ENCODE measurements around the gene PCBP3. TPM values are rescaled to one million over a fixed set of nuclear protein-coding genes. Genes with fewer than 3 reads are reported as not detected.

PCBP3 gene
- total RNA-seq, 1 donor = 2.2 TPM

DNA sequence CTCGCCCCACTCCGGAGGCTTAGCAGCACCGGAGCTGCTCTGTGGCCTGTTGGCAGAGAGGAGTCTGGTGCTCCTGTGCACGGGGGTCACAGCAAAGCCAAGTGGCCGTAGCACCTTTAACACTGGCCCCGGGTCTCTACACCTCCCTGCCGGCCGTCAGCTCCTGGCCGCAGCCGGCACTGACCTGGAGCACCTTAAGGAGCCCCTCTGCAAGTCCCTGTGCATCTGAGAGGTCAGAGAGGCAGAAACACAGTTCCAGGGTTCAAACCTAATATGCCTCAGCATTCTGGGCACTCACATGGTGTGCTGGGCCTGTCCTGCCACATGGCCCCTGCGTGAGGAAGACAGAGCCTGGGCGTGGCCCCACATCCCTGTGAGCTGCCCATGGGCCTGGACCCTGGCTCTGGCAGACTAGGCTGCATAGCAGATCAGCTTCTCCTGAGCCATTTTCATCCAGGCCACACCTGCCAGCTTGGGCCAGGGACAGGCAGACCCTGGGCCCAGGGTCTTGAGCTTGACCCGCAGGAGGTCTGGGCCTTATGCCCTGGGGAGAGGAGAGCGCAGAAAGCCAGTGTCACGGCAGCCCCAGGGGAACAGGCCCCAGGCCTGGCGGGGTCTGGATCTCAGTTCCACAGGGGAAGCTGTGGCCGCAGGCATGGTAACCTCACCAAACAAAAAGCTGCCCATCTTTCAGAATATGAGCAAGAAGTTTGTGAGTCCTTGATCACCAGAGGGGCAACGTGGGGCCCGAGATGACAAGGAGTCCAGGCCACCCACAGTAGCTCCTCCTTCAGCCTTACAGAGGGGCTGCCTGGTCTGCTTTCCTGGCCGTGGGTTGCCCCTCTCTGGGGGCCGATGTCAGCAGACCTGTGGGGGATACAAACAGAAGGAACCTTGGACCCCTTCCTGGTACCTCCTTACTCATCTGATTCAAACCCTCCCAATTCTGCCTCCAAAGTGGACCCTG is 192.1 kb downstream of the PCBP3 start:
- Histone ChIP-seq H3K9me3 (ENCODE audit: low read depth, low read length) (no peaks in the 10 kb centered on the region), H3K4me3 (ENCODE audit: low read length) (no peak overlapping the region), H3K4me1 (ENCODE audit: insufficient read depth, low read length) (no peaks in the 10 kb centered on the region), H3K27me3 (ENCODE audit: insufficient read depth, low read length) (no peaks in the 10 kb centered on the region)

DNA sequence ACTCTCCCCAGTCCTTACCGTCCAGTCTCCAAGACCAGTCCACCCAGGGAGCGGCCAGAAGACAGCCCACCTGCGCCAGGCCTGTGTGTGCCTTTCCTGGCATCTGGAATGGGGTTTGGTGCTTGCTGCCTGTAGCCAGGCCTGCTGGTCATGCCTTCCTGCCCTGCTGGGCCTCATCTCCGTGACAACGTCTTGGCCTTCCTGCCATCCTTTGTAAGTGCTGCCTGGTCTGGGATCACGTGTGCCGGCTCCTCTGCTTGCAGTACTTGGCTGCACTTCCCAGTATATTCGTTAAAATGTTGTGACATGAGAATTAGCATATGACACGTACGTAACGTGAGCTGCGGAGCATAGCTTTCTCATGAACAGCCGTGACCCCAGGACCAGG is 192.7 kb downstream of the PCBP3 start:
- Histone ChIP-seq H3K4me1 (ENCODE audit: insufficient read depth, low read length) (no peaks in the 10 kb centered on the region), H3K27me3 (ENCODE audit: insufficient read depth, low read length) (no peaks in the 10 kb centered on the region), H3K4me3 (ENCODE audit: low read length) (no peak overlapping the region), H3K9me3 (ENCODE audit: low read depth, low read length) (peaks cover 7% of the 10 kb centered on the region)

DNA sequence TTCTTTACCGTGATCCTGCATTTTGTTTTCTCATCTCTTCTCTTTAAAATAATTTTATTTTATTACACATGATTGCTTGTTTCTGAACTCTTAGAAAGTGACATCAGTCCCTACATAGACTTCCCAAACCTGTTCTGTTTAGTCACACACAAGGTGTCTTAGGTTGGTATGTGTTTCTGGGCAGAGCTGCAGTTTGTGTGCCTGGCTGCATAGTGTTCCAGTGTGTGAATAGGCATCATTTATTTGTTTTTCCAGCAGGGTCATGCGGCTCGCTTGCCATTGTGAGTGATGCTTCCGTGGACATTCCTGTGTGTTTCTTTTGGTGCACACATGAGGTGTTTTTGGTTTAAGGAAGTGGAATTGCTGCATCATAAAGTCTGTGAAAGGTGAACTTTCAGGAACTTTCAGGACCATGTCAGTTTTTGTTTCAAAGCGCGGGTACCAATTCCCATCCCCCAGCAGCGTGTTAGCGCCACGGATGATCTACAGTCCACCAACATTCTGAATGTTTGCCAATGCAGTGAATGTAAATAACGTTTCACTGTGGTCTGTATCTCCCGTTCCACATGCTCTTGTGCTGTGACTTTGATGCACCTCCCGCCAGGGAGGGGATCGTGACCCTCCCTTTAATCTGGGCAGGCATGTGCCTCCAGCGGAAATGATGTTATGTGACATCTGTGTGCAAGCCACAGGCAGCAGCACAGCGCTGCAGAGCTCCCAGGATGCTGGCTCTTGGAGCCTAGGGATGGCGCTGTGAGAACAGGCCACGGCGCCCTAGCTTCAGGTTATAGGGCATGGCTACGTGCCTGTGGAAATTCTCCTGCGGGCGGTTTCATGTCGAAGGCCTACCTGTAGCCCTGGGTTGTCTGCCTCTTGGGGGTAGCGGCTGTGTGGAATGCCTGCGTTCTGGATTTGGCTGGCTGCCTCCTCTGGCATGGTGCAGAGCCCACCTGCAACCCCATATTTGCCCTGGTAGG is 193.5 kb downstream of the PCBP3 start:
- H3K9me3 ChIP-seq (ENCODE audit: low read depth, low read length) = peaks cover 13% of the 10 kb centered on the region
- H3K4me3 ChIP-seq (ENCODE audit: low read length) = no peak overlapping the region
- no peaks in the 10 kb centered on the region for H3K4me1 ChIP-seq (ENCODE audit: insufficient read depth, low read length)
- peaks cover under 1% of the 10 kb centered on the region for H3K27me3 ChIP-seq (ENCODE audit: insufficient read depth, low read length)

DNA sequence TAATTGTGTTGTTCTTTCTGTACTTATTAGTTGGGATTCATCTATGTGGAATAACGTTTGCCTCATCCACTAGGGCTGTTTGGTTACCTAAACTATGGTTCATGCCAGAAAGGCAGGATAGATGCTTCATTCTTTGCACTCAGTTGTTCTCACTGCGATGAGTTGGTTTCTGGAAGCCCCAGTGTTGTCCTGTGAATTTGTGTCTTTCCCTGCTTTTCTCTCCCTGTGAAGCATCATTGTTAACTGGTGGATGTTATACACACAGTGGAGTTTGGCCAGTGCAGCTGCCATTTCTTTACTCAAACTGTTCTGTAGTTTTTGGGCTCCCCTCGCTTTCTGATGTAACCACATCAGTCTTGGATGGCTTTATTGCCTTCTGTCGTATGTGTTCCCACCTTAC is 194.4 kb downstream of the PCBP3 start:
- Histone ChIP-seq H3K9me3 (ENCODE audit: low read depth, low read length) (peaks cover 13% of the 10 kb centered on the region), H3K4me1 (ENCODE audit: insufficient read depth, low read length) (no peaks in the 10 kb centered on the region), H3K4me3 (ENCODE audit: low read length) (no peak overlapping the region), H3K27me3 (ENCODE audit: insufficient read depth, low read length) (peaks cover 3% of the 10 kb centered on the region)

DNA sequence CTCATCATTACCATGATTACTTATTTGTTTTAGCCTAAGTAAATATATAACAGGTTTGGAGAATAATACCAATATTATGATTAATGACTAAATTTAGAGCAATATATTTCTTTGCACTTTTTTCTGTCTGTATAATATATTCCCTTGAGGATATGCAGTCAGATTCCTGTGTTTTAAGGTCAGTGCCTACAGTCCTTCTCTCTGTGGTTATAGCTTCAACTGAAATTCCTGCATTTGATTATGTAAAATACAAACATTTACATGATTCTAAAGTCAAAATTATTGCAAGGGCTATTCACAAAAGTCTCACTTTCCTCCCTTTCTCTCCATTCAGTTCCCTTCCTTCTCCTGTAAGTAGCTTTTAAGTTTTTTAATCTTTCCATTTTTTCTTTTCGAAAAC is 195.1 kb downstream of the PCBP3 start:
- Histone ChIP-seq H3K4me3 (ENCODE audit: low read length) (no peak overlapping the region), H3K4me1 (ENCODE audit: insufficient read depth, low read length) (no peaks in the 10 kb centered on the region), H3K27me3 (ENCODE audit: insufficient read depth, low read length) (peaks cover 3% of the 10 kb centered on the region), H3K9me3 (ENCODE audit: low read depth, low read length) (peaks cover 13% of the 10 kb centered on the region)

DNA sequence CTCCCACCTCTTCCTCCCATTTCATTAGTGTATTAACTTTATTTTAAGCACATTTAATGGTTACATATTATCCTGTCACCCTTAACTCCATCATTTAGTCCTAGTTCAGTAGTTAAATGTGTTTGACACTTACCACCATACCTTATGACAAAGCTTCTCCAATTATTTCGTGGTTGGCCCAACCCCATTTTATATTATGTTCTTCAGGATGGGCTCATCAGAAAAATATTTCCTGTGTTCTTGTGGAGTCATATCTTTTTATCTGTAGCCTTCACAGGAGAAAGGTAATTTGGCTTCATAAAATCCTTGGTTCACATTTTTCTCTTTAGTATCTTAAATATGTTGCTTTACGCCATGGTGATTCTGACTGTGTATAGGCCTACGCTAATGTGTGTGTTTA is 195.7 kb downstream of the PCBP3 start:
- Histone ChIP-seq H3K27me3 (ENCODE audit: insufficient read depth, low read length) (peaks cover 3% of the 10 kb centered on the region), H3K4me1 (ENCODE audit: insufficient read depth, low read length) (no peaks in the 10 kb centered on the region), H3K4me3 (ENCODE audit: low read length) (no peak overlapping the region), H3K9me3 (ENCODE audit: low read depth, low read length) (peaks cover 13% of the 10 kb centered on the region)

DNA sequence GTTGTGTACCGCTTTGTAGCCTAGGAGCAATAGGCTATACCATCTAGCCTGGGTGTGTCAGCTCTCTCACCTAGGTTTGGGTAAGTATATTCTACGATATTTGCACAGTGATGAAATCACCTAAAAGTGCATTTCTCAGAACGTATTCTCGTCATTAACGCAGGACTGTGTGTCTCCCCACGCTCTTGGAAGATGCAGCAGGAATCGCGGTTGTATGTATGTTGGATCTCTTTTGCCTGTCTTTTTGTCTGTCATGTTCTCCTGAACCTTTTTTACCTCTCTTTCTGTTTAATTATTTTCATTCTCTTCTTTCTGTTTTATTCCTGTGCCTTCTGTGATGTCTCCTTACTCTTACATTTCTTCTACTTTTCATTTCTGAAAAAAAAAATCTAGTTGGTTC is 197.5 kb downstream of the PCBP3 start:
- Histone ChIP-seq H3K9me3 (ENCODE audit: low read depth, low read length) (peaks cover 13% of the 10 kb centered on the region), H3K4me1 (ENCODE audit: insufficient read depth, low read length) (no peaks in the 10 kb centered on the region), H3K27me3 (ENCODE audit: insufficient read depth, low read length) (peaks cover 3% of the 10 kb centered on the region), H3K4me3 (ENCODE audit: low read length) (no peak overlapping the region)

DNA sequence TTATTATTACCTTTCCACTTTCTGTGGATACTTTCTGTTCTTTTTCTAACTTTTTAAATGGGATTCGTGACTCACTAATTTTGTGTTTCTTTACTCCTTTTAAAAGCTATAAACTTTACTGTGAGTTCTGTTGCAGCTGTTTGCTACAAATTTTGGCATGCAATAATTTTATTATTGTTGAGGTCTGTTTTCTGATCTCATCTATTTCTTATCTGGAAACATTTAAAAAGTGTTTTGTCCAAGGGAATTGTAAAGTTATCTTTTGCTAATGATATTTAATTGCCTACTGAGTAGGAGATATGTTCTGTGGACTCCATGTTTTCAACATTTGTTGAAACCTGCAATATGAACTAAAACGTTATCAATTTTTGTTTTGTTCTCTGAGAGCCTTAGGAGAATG is 199.9 kb downstream of the PCBP3 start:
- Histone ChIP-seq H3K27me3 (ENCODE audit: insufficient read depth, low read length) (peaks cover 3% of the 10 kb centered on the region), H3K9me3 (ENCODE audit: low read depth, low read length) (peaks cover 13% of the 10 kb centered on the region)

DNA sequence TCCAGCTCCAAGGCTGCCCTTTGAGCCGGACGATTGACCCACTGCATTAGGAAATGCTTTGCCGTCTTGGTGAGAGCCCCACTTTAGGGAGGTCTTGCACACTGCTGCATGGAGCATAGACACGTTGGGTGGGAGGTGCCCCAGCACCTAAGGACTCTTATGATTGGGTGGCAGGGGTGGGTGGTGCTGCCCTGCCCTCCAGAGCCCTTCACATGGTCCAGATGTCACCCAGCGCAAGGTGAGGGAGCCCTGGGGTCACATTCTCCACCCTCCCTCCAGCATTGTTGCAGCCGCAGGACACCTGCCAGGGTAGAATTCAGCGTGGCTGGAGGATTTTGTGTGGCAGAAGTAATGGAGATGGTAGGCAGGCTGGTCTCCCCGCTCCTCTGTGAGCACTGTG is 200.7 kb downstream of the PCBP3 start:
- no peak overlapping the region for H3K4me3 ChIP-seq (ENCODE audit: low read length)
- no peaks in the 10 kb centered on the region for H3K4me1 ChIP-seq (ENCODE audit: insufficient read depth, low read length)
- peaks cover 3% of the 10 kb centered on the region for H3K27me3 ChIP-seq (ENCODE audit: insufficient read depth, low read length)
- peaks cover 13% of the 10 kb centered on the region for H3K9me3 ChIP-seq (ENCODE audit: low read depth, low read length)

More for the DNA sequence above, 199.9 kb downstream of the PCBP3 start:
- H3K4me1 ChIP-seq (ENCODE audit: insufficient read depth, low read length) = no peaks in the 10 kb centered on the region
- H3K4me3 ChIP-seq (ENCODE audit: low read length) = no peak overlapping the region

DNA sequence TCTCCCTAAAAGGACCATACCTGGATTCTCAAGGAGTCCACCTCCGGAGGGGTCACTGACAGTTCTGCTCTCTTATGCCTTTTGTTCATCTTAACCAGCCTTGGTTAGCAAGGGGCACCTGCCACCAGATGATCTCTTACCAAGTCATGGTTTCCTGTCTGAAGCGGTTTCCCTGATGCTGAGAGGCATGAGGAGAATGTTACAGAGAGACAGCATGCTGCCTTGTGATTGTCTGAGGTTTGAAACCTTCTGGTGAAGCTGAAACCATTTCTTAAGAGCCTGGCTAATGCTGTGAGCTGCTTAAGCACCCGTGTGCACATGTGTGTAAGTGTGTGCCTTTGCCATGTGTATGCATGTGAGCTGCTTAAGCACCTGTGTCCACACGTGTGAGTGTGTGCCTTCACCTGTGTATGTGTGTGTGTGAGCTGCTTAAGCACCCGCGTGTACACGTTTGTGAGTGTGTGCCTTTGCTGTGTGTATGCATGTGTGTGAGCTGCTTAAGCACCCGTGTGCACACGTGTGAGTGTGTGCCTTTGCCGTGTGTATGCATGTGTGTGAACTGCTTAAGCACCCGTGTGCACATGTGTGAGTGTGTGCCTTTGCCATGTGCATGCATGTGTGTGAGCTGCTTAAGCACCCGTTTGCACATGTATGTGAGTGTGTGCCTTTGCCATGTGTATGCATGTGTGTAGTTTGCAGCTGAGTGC is 201.7 kb downstream of the PCBP3 start:
- H3K4me3 ChIP-seq (ENCODE audit: low read length) = no peak overlapping the region
- peaks cover 3% of the 10 kb centered on the region for H3K27me3 ChIP-seq (ENCODE audit: insufficient read depth, low read length)
- peaks cover 13% of the 10 kb centered on the region for H3K9me3 ChIP-seq (ENCODE audit: low read depth, low read length)
- no peaks in the 10 kb centered on the region for H3K4me1 ChIP-seq (ENCODE audit: insufficient read depth, low read length)

DNA sequence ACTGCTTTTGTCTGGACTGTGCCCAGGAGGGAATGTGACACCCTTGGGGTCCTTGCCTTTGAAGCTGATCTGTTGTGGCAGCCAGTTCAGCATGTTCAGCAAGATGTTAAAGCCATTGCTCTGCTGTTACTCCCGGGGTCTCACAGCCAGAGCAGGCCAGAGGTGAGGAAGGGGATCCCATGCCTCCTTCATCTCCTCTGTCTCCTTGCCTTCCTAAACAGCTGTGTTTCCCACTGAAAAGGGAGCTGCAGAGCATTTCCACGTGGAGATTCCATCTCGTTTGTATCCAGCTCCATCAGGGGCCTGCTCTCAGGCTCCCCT is 202.2 kb downstream of the PCBP3 start:
- peaks cover 12% of the 10 kb centered on the region for H3K9me3 ChIP-seq (ENCODE audit: low read depth, low read length)
- H3K27me3 ChIP-seq (ENCODE audit: insufficient read depth, low read length) = peaks cover 3% of the 10 kb centered on the region
- no peaks in the 10 kb centered on the region for H3K4me1 ChIP-seq (ENCODE audit: insufficient read depth, low read length)
- H3K4me3 ChIP-seq (ENCODE audit: low read length) = no peak overlapping the region

DNA sequence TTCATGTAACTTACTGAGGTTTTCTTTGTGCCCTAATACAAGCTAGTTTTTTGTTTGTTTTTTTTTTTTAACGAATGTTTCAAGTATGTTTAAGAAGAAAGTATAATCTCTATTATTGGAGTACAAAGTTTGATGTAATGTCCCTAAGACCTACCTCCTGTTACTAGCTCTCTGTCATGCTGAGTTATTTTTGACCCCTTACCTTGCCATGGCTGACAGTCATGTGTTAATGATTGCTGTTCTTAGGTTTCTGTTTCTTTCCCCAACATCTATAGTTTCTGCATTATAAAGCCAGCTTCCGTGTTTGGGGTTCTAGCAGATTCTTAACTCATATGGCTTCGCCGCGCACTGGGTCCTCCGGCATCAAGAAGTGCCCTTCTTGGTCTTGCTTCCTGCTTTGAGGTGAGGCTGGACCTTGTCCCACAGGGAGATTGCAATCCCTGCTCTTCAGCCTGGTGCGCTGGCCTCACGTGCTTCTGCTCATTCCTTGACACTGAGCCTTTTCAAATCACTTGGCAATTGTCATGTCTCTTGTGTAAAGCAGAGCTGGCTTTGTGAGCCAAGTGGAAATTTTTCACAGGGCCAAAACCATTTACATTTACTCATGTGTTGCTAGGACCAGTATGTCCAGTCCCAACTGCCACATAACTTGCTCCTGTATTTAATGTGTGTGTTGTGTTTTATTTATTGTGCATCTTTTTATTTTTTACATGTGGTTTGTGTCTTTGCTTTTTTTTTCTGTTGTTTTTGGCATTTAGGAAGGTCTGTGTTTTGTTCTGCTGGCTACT is 203.0 kb downstream of the PCBP3 start:
- H3K9me3 ChIP-seq (ENCODE audit: low read depth, low read length) = peaks cover 3% of the 10 kb centered on the region
- H3K4me1 ChIP-seq (ENCODE audit: insufficient read depth, low read length) = no peaks in the 10 kb centered on the region
- H3K27me3 ChIP-seq (ENCODE audit: insufficient read depth, low read length) = peaks cover 3% of the 10 kb centered on the region
- H3K4me3 ChIP-seq (ENCODE audit: low read length) = no peak overlapping the region

DNA sequence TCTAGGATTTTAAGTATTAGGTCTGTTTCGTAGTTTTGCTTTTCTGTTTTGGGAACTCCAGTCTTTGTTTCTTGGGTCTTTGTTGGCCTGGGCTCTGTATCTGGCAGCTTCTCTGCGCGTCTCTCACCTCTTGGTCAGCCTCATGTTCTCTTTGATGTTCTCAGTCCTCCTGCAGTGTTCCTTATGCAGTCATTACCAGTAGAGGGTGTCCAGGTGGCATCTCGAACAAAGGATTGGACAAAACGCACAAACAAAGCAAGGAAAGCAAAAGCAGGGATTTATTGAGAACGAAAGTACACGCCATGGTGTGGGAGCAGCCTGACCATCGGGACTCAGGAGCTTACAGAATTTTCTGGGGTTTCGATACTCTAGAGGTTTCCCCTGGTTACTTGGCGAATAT is 204.3 kb downstream of the PCBP3 start:
- no peaks in the 10 kb centered on the region for H3K27me3 ChIP-seq (ENCODE audit: insufficient read depth, low read length)
- H3K4me3 ChIP-seq (ENCODE audit: low read length) = no peak overlapping the region

DNA sequence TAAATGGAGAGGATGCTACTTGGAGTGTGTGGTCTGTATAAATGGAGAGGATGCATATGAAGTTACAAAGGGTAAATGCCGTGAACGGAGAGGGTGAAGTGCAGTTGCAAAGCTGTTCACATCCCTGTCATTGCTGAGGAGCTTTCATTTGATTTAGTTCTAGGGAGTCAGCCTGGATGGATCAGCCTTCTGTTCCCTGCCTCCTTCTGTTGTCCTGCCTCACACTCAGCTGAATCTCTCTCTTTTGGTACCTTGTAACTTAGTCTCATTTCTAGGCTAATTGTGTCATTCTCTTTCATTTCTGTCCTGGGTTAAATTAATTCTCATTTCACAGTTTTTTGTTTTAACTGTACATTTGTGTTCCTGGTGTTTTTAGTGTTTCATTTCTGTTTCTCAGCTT is 204.8 kb downstream of the PCBP3 start:
- Histone ChIP-seq H3K4me1 (ENCODE audit: insufficient read depth, low read length) (no peaks in the 10 kb centered on the region), H3K27me3 (ENCODE audit: insufficient read depth, low read length) (no peaks in the 10 kb centered on the region), H3K9me3 (ENCODE audit: low read depth, low read length) (no peaks in the 10 kb centered on the region), H3K4me3 (ENCODE audit: low read length) (no peak overlapping the region)

More for the DNA sequence above, 204.3 kb downstream of the PCBP3 start:
- H3K4me1 ChIP-seq (ENCODE audit: insufficient read depth, low read length) = no peaks in the 10 kb centered on the region
- H3K9me3 ChIP-seq (ENCODE audit: low read depth, low read length) = no peaks in the 10 kb centered on the region

Measured in mononuclear cell (primary cell).